ENCODE data around the gene LRMDA. TPM values are rescaled to one million over a fixed set of nuclear protein-coding genes. Genes with fewer than 3 reads are reported as not detected.

The LRMDA gene
- total and polyA plus RNA-seq, 2 of the 13 experiments (the other 11 are each of a cell fraction or from before 2014, with no cell fraction given) = 13.4 to 22.0 TPM

- TF ChIP-seq MTERF4 (CRISPR knock-in tag; IDR thresholded peaks at IDR 0.05) (no peak), ETV5 (CRISPR knock-in tag; IDR thresholded peaks at IDR 0.05; ENCODE audit: borderline replicate concordance) (peak; percentile 9; the same call in 1 of the 2 replicates), ZNF318 (CRISPR knock-in tag; IDR thresholded peaks at IDR 0.05) (no peak), ZBTB2 (CRISPR knock-in tag; IDR thresholded peaks at IDR 0.05; ENCODE audit: low read depth) (no peak), ZC3H13 (CRISPR knock-in tag; IDR thresholded peaks at IDR 0.05) (no peak), ZMYM3 (CRISPR knock-in tag; IDR thresholded peaks at IDR 0.05) (peak; percentile 68; the same call in 1 of the 2 replicates), NFKBIZ (CRISPR knock-in tag; IDR thresholded peaks at IDR 0.05) (no peak), ZNF629 (CRISPR knock-in tag; conservative IDR thresholded peaks at IDR 0.05) (no peak), FOXO4 (CRISPR knock-in tag; conservative IDR thresholded peaks at IDR 0.05) (no peak), SNRNP70 (IDR thresholded peaks at IDR 0.05; ENCODE audit: low read depth, low read length) (no peak), EP300 (IDR thresholded peaks at IDR 0.05; ENCODE audit: low read depth in 2 of 2, low read length in 2 of 2) (peak in 1 of 2 experiments; percentile 87; a peak in 2 of 4 replicates), EP300 (CRISPR knock-in tag; IDR thresholded peaks at IDR 0.05; ENCODE audit: borderline replicate concordance) (peak; percentile 27; the same call in 1 of the 2 replicates), CHD4 (IDR thresholded peaks at IDR 0.05; ENCODE audit: borderline replicate concordance, low read length) (no peak), ZNF775 (CRISPR knock-in tag; IDR thresholded peaks at IDR 0.05; ENCODE audit: borderline replicate concordance) (no peak)
These were observed 905.0 kb downstream of the LRMDA start (continued) for GRCh38 chr10:76336213-76336963.

All from HepG2 (cell line).